Measurements from ENCODE around the gene UQCC3. TPM values are rescaled to one million over a fixed set of nuclear protein-coding genes. Genes with fewer than 3 reads are reported as not detected.
A peak's percentile ranks its signal among the peaks of the same experiment; 100 is the strongest.

Gene UQCC3
- total and polyA plus RNA-seq, 10 of the 15 experiments (the other 5 are each of a cell fraction or from before 2014, with no cell fraction given), result 1.3 to 20.5 (median 8.2) TPM

GRCh38 chr11:62678770-62679696 is 7.6 kb downstream of the UQCC3 start, which contains the start of gene UBXN1 (continued):
- TF ChIP-seq NR2F1 (conservative IDR thresholded peaks at IDR 0.05) (0 out of 2 replicates have a peak, but pooled peaks have one; percentile 66), RUNX3 (IDR thresholded peaks at IDR 0.05; ENCODE audit: low read length) (peak; percentile 47; the same call in 1 of the 2 replicates), E2F4 (IDR thresholded peaks at IDR 0.05; ENCODE audit: low read depth, low read length) (no peak), CHD1 (IDR thresholded peaks at IDR 0.05; ENCODE audit: low read depth, low read length) (no peak), IRF5 (IDR thresholded peaks at IDR 0.05; ENCODE audit: borderline replicate concordance) (no peak), SMARCA5 (IDR thresholded peaks at IDR 0.05) (0 out of 2 replicates have a peak, but pooled peaks have one; percentile 20), REST (IDR thresholded peaks at IDR 0.05; ENCODE audit: low read depth, low read length) (no peak; the same call in 1 of the 2 replicates), IKZF2 (IDR thresholded peaks at IDR 0.05) (peak; percentile 79 to 82), PAX8 (IDR thresholded peaks at IDR 0.05) (no peak), RBBP5 (conservative IDR thresholded peaks at IDR 0.05) (0 out of 2 replicates have a peak, but pooled peaks have one; percentile 69), ZBTB11 (CRISPR knock-in tag; IDR thresholded peaks at IDR 0.05) (peak; percentile 42; the same call in 1 of the 2 replicates), PML (IDR thresholded peaks at IDR 0.05; ENCODE audit: low read length) (peak; percentile 75; the same call in 1 of the 2 replicates), RCOR1 (conservative IDR thresholded peaks at IDR 0.05; ENCODE audit: low read depth, low read length) (no peak), TARDBP (IDR thresholded peaks at IDR 0.05; ENCODE audit: borderline replicate concordance) (no peak), CHD2 (IDR thresholded peaks at IDR 0.05; ENCODE audit: borderline replicate concordance, low read depth, low read length) (0 out of 2 replicates have a peak, but pooled peaks have one; percentile 10), IRF4 (IDR thresholded peaks at IDR 0.05; ENCODE audit: low read depth, low read length) (no peak), NFYB (IDR thresholded peaks at IDR 0.05; ENCODE audit: insufficient read depth, low read depth, low read length) (no peak), HSF1 (IDR thresholded peaks at IDR 0.05; ENCODE audit: low read depth, low read length) (no peak)
